Sigmoid colon (tissue), 4 donors: Measurements from ENCODE around the gene FRY.

ENCODE experiments used
- POLR2AphosphoS5 ChIP-seq, 4 donors: sonication (generic); formaldehyde crosslinking; IDR thresholded peaks; one replicate each; pipeline ENCODE4 v1.6.1; 2017; ENCODE audit warnings: antibody characterized with exemption in 4 of 4
- TF ChIP-seq, protein P1 (sequence below), 4 experiments: fragments of 450-650 bp in 3 of 4; fragments of 200-600 bp in 1 of 4; IDR thresholded peaks; one replicate each; pipeline ENCODE4 v1.5.1; 2016 to 2019; ENCODE audit warnings: antibody characterized with exemption in 4 of 4, mild to moderate bottlenecking in 3 of 4, moderate library complexity in 2 of 4

DNA sequence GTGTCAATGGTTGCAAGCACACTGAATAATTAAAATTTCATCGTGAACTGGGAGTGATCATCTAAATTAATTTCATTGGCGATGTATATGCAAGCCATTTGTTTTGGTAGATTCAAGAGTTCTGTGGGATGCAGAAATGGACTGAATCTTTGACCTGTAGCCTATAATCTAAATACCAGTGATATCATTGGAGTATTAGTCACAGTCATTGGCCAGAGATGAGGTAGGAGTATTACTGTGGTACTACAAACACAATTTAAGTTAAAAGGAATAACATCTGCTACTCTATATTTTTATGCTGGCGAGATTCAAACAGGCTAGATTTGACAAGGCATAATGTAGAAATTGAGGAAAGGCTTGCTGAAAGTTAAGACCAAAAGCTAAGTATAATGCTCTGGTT lies 14.0 kb downstream of the FRY start:
- TF ChIP-seq, protein P1, sequence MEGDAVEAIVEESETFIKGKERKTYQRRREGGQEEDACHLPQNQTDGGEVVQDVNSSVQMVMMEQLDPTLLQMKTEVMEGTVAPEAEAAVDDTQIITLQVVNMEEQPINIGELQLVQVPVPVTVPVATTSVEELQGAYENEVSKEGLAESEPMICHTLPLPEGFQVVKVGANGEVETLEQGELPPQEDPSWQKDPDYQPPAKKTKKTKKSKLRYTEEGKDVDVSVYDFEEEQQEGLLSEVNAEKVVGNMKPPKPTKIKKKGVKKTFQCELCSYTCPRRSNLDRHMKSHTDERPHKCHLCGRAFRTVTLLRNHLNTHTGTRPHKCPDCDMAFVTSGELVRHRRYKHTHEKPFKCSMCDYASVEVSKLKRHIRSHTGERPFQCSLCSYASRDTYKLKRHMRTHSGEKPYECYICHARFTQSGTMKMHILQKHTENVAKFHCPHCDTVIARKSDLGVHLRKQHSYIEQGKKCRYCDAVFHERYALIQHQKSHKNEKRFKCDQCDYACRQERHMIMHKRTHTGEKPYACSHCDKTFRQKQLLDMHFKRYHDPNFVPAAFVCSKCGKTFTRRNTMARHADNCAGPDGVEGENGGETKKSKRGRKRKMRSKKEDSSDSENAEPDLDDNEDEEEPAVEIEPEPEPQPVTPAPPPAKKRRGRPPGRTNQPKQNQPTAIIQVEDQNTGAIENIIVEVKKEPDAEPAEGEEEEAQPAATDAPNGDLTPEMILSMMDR (IDR thresholded peaks at IDR 0.05) = no peak
- no peak for TF ChIP-seq POLR2AphosphoS5 (IDR thresholded peaks at IDR 0.05)
